Karpas-422 (cell line): ENCODE data around the gene ARAP3. TPM values are rescaled to one million over a fixed set of nuclear protein-coding genes. Genes with fewer than 3 reads are reported as not detected.

Experiments
- DNase-seq: peaks from one replicate; pipeline ENCODE4 v3.0.0-alpha.2; 2015
- H2AFZ ChIP-seq: fragments of 200-600 bp; sonication (generic); 2 replicates; pipeline ENCODE4 v1.6.1; 2014; ENCODE audit warnings: antibody characterized with exemption, low read length, mixed read lengths
- H3K27ac ChIP-seq: fragments of 200-600 bp; sonication (generic); 2 replicates; pipeline ENCODE4 v1.5.1; 2014; ENCODE audit warnings: mild to moderate bottlenecking, low read length, moderate library complexity
- H3K27me3 ChIP-seq: fragments of 200-600 bp; sonication (generic); 2 replicates; pipeline ENCODE4 v1.6.1; 2014; ENCODE audit warnings: low read length, mixed read lengths
- H3K36me3 ChIP-seq: fragments of 200-600 bp; sonication (generic); 2 replicates; pipeline ENCODE4 v1.6.1; 2014; ENCODE audit warnings: low read length, mixed read lengths; ENCODE audit not compliant: insufficient read depth
- H3K4me1 ChIP-seq: fragments of 200-600 bp; sonication (generic); 2 replicates; pipeline ENCODE4 v1.6.1; 2014; ENCODE audit warnings: mild to moderate bottlenecking, low read length, mixed read lengths
- H3K4me2 ChIP-seq: fragments of 200-600 bp; sonication (generic); 2 replicates; pipeline ENCODE4 v1.6.1; 2014; ENCODE audit warnings: low read length, low read depth, mild to moderate bottlenecking; ENCODE audit not compliant: poor library complexity, severe bottlenecking
- H3K4me3 ChIP-seq: fragments of 200-600 bp; sonication (generic); 2 replicates; pipeline ENCODE4 v1.5.1; 2014; ENCODE audit warnings: mild to moderate bottlenecking, antibody characterized with exemption, low read length, mixed read lengths
- H3K79me2 ChIP-seq: fragments of 200-600 bp; sonication (generic); 2 replicates; pipeline ENCODE4 v1.6.1; 2014; ENCODE audit warnings: mild to moderate bottlenecking, low read length, mixed read lengths
- H3K9ac ChIP-seq: fragments of 200-600 bp; sonication (generic); 2 replicates; pipeline ENCODE4 v1.6.0; 2014; ENCODE audit warnings: low read length
- H3K9me2 ChIP-seq: fragments of 200-600 bp; sonication (generic), shearing (Covaris generic); replicated peaks from 2 replicates; pipeline ENCODE4 v1.6.0; 2014; ENCODE audit warnings: mild to moderate bottlenecking, low read length, moderate library complexity; ENCODE audit not compliant: insufficient read depth
- H3K9me3 ChIP-seq: fragments of 300-700, 200-600 bp; sonication (generic); 2 replicates; pipeline ENCODE4 v1.6.1; 2014; ENCODE audit warnings: low read length, mixed read lengths
- H4K20me1 ChIP-seq: fragments of 200-600 bp; sonication (generic); 2 replicates; pipeline ENCODE4 v1.6.1; 2014; ENCODE audit warnings: mild to moderate bottlenecking, antibody characterized with exemption, low read length, low read depth; ENCODE audit not compliant: insufficient read depth
- total RNA-seq: library from RNA; depleted of rRNA; stranded (reverse); fragments of >200 nt; shearing (Covaris generic); gene quantifications from 2 replicates; pipeline ENCODE4 v1.2.3, GENCODE V29; 2014; ENCODE audit warnings: low replicate concordance

Gene ARAP3
- total RNA-seq, 1 experiment from 2014 or later: 0.07 TPM

DNA sequence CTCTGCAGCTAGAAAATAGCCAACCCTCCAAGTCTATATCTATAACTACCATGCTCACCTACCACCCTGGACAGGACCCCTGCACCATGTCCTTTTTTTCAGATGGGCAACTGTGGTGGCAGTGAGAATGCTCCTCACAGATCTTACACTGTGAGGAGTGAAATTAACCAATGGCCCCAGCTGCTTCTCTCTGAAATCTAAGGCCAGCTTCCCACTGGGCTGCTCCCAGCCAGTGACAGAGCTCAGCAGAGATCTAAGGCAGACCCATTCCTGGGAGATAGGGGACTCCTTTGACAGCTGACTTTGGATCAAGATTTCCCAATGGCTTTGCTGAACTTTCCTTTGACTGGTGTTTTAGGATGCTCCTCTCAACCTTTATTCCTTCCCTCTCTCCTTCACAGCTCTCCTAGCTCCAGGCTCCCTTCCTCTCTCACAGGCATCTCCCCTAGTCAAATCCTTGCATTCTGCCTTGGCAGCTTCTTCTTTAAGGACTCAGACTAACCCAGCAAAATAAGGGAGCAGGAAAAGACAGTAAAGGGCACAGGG, 1.6 kb upstream of the ARAP3 start:
- Histone ChIP-seq H4K20me1 (no peaks in the 10 kb centered on the region), H3K9me2 (no peaks in the 10 kb centered on the region), H2AFZ (no peak overlapping the region), H3K27ac (no peak overlapping the region), H3K4me3 (no peak overlapping the region), H3K36me3 (no peaks in the 10 kb centered on the region), H3K9ac (no peak overlapping the region), H3K79me2 (no peaks in the 10 kb centered on the region), H3K27me3 (no peaks in the 10 kb centered on the region), H3K9me3 (no peaks in the 10 kb centered on the region), H3K4me1 (no peaks in the 10 kb centered on the region), H3K4me2 (no peak overlapping the region)
- no peak for DNase-seq

GRCh38 chr5:141681295-141681694, 735 bp downstream of the ARAP3 start:
- Histone ChIP-seq H3K4me3 (no peak overlapping the region), H3K4me2 (no peak overlapping the region), H4K20me1 (no peaks in the 10 kb centered on the region), H3K36me3 (no peaks in the 10 kb centered on the region), H3K4me1 (no peaks in the 10 kb centered on the region), H3K9me3 (no peaks in the 10 kb centered on the region), H3K9ac (no peak overlapping the region), H2AFZ (no peak overlapping the region), H3K9me2 (no peaks in the 10 kb centered on the region), H3K79me2 (no peaks in the 10 kb centered on the region), H3K27me3 (no peaks in the 10 kb centered on the region), H3K27ac (no peak overlapping the region)
- no peak for DNase-seq

- H3K27me3 ChIP-seq: no peaks in the 10 kb centered on the region
- no peaks in the 10 kb centered on the region for H3K36me3 ChIP-seq
- no peaks in the 10 kb centered on the region for H3K9me3 ChIP-seq
- H4K20me1 ChIP-seq: no peaks in the 10 kb centered on the region
- H3K4me1 ChIP-seq: no peaks in the 10 kb centered on the region
- H3K4me3 ChIP-seq: no peak overlapping the region
- H2AFZ ChIP-seq: no peak overlapping the region
- no peaks in the 10 kb centered on the region for H3K9me2 ChIP-seq
- H3K9ac ChIP-seq: no peak overlapping the region
- DNase-seq: no peak
- no peak overlapping the region for H3K4me2 ChIP-seq
- no peaks in the 10 kb centered on the region for H3K79me2 ChIP-seq
- no peak overlapping the region for H3K27ac ChIP-seq
These were observed 1.3 kb downstream of the ARAP3 start for GRCh38 chr5:141680751-141681201.

- Histone ChIP-seq H3K27me3 (no peaks in the 10 kb centered on the region), H3K4me1 (no peaks in the 10 kb centered on the region), H3K9ac (no peak overlapping the region), H3K4me3 (no peak overlapping the region), H3K9me3 (no peaks in the 10 kb centered on the region), H3K4me2 (no peak overlapping the region), H4K20me1 (no peaks in the 10 kb centered on the region), H2AFZ (no peak overlapping the region), H3K79me2 (no peaks in the 10 kb centered on the region), H3K27ac (no peak overlapping the region), H3K9me2 (no peaks in the 10 kb centered on the region), H3K36me3 (no peaks in the 10 kb centered on the region)
- DNase-seq: no peak
These were observed 1.9 kb downstream of the ARAP3 start for GRCh38 chr5:141680178-141680577.

DNA sequence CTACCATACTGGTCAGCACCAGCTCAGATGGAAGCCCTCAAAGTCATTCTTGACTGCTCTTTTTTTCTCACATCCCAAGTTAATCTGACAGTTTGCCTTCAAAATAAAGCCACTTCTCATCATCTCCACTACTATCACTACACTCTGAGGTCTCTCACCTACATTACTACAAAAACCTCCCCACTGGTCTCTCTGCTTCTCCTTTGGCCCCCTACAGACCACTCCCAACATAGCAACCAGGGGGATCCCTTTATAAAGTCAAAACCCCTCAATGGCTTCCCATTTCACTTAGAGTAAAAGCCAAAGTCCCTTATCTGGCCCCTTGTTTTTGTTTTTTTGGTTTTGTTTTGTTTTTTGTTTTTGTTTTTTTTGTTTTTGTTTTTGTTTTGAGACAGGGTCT, 4.6 kb downstream of the ARAP3 start:
- no peaks in the 10 kb centered on the region for H3K36me3 ChIP-seq
- no peaks in the 10 kb centered on the region for H3K27me3 ChIP-seq
- H3K9me2 ChIP-seq: no peaks in the 10 kb centered on the region
- H2AFZ ChIP-seq: no peak overlapping the region
- H3K4me1 ChIP-seq: no peaks in the 10 kb centered on the region
- no peak overlapping the region for H3K27ac ChIP-seq
- peak; percentile 67 for DNase-seq
- no peak overlapping the region for H3K4me3 ChIP-seq
- no peak overlapping the region for H3K9ac ChIP-seq
- H3K4me2 ChIP-seq: no peak overlapping the region
- no peaks in the 10 kb centered on the region for H3K79me2 ChIP-seq
- no peaks in the 10 kb centered on the region for H4K20me1 ChIP-seq
- no peaks in the 10 kb centered on the region for H3K9me3 ChIP-seq

DNA sequence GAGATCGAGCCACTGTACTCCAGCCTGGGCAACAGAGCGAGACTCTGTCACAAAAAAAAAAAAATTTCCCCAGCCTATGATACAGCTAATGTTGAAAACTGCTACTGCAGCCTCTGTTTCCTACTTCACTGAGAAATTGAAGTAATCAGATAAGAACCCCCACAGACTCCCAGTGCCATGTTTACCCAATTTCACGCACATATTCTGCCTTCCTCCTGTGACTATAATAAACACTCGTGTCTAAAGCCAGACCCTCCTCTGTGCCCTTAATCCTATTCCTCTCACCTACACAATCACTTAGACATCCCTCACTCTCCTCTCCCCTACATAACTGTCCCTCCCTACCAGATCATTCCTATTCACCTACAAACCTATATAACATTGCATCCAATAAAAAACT, 6.4 kb downstream of the ARAP3 start:
- H3K4me2 ChIP-seq: no peak overlapping the region

DNA sequence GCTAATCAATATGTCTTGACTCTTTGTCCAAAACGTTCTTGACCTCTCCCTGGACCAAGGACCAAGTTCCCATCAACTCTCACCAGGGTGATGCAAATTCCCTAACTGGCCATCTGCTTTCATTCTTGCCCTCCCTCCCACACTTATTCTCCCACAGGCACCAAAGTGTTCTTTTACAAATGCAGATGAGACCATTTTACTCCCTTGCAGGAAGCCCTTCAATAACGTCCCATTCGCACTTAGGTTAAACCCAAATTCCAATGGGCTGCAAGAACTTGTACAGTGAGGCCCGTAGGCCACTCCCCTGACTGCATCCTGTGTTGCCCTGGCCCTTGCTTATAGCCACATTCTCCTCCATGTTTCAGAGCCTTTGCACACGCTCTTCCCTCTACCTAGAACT, 7.3 kb downstream of the ARAP3 start:
- H3K4me1 ChIP-seq: no peaks in the 10 kb centered on the region
- H3K4me3 ChIP-seq: no peak overlapping the region
- H3K4me2 ChIP-seq: no peak overlapping the region
- no peak overlapping the region for H3K27ac ChIP-seq
- no peaks in the 10 kb centered on the region for H3K79me2 ChIP-seq
- no peaks in the 10 kb centered on the region for H3K27me3 ChIP-seq
- no peak overlapping the region for H2AFZ ChIP-seq
- no peaks in the 10 kb centered on the region for H3K9me3 ChIP-seq
- H3K36me3 ChIP-seq: no peaks in the 10 kb centered on the region
- no peak overlapping the region for H3K9ac ChIP-seq
- DNase-seq: no peak
- no peaks in the 10 kb centered on the region for H3K9me2 ChIP-seq
- H4K20me1 ChIP-seq: no peaks in the 10 kb centered on the region

More for the DNA sequence above, 6.4 kb downstream of the ARAP3 start:
- no peak overlapping the region for H3K27ac ChIP-seq
- DNase-seq: no peak
- no peaks in the 10 kb centered on the region for H3K4me1 ChIP-seq
- H3K9me2 ChIP-seq: no peaks in the 10 kb centered on the region
- H3K9me3 ChIP-seq: no peaks in the 10 kb centered on the region
- H2AFZ ChIP-seq: no peak overlapping the region
- H3K9ac ChIP-seq: no peak overlapping the region
- no peaks in the 10 kb centered on the region for H3K27me3 ChIP-seq
- H4K20me1 ChIP-seq: no peaks in the 10 kb centered on the region
- H3K36me3 ChIP-seq: no peaks in the 10 kb centered on the region
- H3K79me2 ChIP-seq: no peaks in the 10 kb centered on the region
- no peak overlapping the region for H3K4me3 ChIP-seq

- Histone ChIP-seq H3K79me2 (no peaks in the 10 kb centered on the region), H3K27me3 (no peaks in the 10 kb centered on the region), H3K4me3 (no peak overlapping the region), H3K27ac (no peak overlapping the region), H3K9me3 (no peaks in the 10 kb centered on the region), H4K20me1 (no peaks in the 10 kb centered on the region), H3K4me1 (no peaks in the 10 kb centered on the region), H2AFZ (no peak overlapping the region), H3K9ac (no peak overlapping the region), H3K9me2 (no peaks in the 10 kb centered on the region), H3K4me2 (no peak overlapping the region), H3K36me3 (no peaks in the 10 kb centered on the region)
- DNase-seq: no peak
These were observed 8.9 kb downstream of the ARAP3 start for GRCh38 chr5:141672841-141673813.
